Heart right ventricle (tissue), 16 donors: ENCODE results near the gene PDZD8. TPM values are rescaled to one million over a fixed set of nuclear protein-coding genes. Genes with fewer than 3 reads are reported as not detected.

Experiments
- ATAC-seq, 8 donors: fragments of 200-7000 bp; cut with Tn5 transposase; one replicate each; pipeline ENCODE4 v1.9.1; 2020; ENCODE audit warnings: mild to moderate bottlenecking in 8 of 8, moderate library complexity in 8 of 8, moderate number of reproducible peaks in 1 of 8
- DNase-seq, 2 donors: peaks; one replicate each; pipeline ENCODE4 v3.0.0-alpha.2; 2020
- H3K27ac ChIP-seq, 10 donors: fragments of 200-600 bp; sonication (generic) in 2 of 10; one replicate each; pipeline versions ENCODE4 v1.5.0 to v1.8.0; 2020 to 2022; ENCODE audit warnings: mild to moderate bottlenecking in 3 of 10
- H3K27me3 ChIP-seq, 7 donors: fragments of 200-600 bp; one replicate each; pipeline ENCODE4 v1.8.0; 2021 to 2022; ENCODE audit warnings: mild to moderate bottlenecking in 2 of 7
- H3K36me3 ChIP-seq, 9 donors: fragments of 200-600 bp; sonication (generic) in 1 of 9; one replicate each; pipeline versions ENCODE4 v1.5.0 to v1.8.0; 2020 to 2022; ENCODE audit warnings: mild to moderate bottlenecking in 2 of 9
- H3K4me1 ChIP-seq, 9 donors: fragments of 200-600 bp; sonication (generic) in 1 of 9; one replicate each; pipeline versions ENCODE4 v1.5.0 to v1.8.0; 2020 to 2022; ENCODE audit warnings: mild to moderate bottlenecking in 4 of 9
- H3K4me3 ChIP-seq, 10 donors: fragments of 200-600 bp; sonication (generic) in 2 of 10; one replicate each; pipeline versions ENCODE4 v1.5.0 to v1.8.0; 2020 to 2022; ENCODE audit warnings: mild to moderate bottlenecking in 7 of 10, moderate library complexity in 2 of 10
- H3K9me3 ChIP-seq, 11 donors: fragments of 200-600 bp in 10 of 11; sonication (generic) in 2 of 11; one replicate each; pipeline versions ENCODE4 v1.5.0 to v1.8.0; 2013 to 2022; ENCODE audit warnings: mild to moderate bottlenecking in 2 of 11, control low read depth in 1 of 11, moderate library complexity in 1 of 11
- CTCF ChIP-seq, 9 donors: fragments of 200-600 bp; sonication (generic) in 2 of 9; IDR thresholded peaks; one replicate each; pipeline versions ENCODE4 v1.5.0 to v1.8.0; 2021 to 2022; ENCODE audit warnings: antibody characterized with exemption in 9 of 9, mild to moderate bottlenecking in 5 of 9, moderate library complexity in 1 of 9
- WGBS, 2 donors: extraction: QIAGEN DNeasy Blood & Tissue Kit; methylation state at CpG; one replicate each; pipeline ENCODE4 v1.1.7; 2013; ENCODE audit warnings: inconsistent platforms in 1 of 2; 5-methylcytosine and 5-hydroxymethylcytosine counted together
- intact Hi-C, 10 donors: fragments of 100-400 bp; cut with DNase I; formaldehyde crosslinking; loops; one replicate each; pipeline versions ENCODE4 v1.11.1 to v1.14.2; 2022
- polyA plus RNA-seq, 2 donors: library from polyadenylated mRNA; stranded (reverse); fragments of 200-250 nt; gene quantifications; one replicate each; pipeline ENCODE4 v1.2.3, GENCODE V29; 2013
- total RNA-seq, 10 donors: library from RNA; stranded (reverse); fragmentation: NEBNext Ultra II Directional in 3 of 10; extraction: Animal tissue kit (Norgen Biotek cat#: 25700) in 3 of 10; gene quantifications; one replicate each; pipeline versions ENCODE4 v1.2.1 to v1.2.4, GENCODE V29; 2021 to 2023
- donor health status: Arrhythmogenic right ventricular cardiomyopathy.
- donor health status: ischemic (EF 13 %, LVEDD 7.1; RV severe dilation, severe dysfunction).
- donor health status: healthy with polysubstance abuse.
- donor health status: DM: no; HTN: yes; CAD: no.
- donor health status: DM: no; HTN: no; CAD: no.
- donor health status: ischemic (EF 25% LVEDD 6.9; RV normal size, moderate dysfunction).
- donor health status: ischemic (EF 25% LVEDD 5.7; RV mildly dilated, moderate dysfunction).
- donor health status: healthy.
- donor health status: DM: yes; HTN: yes; CAD: no.
- donor health status: Ischemic cardiomyopathy.
- donor health status: ischemic (EF 35%, LVEDD 5.7; RV mildly dilated, moderate dysfunction).
- donor health status: nonischemic (EF 11% LVEDD 7.7; RV severe dilation, severe dysfunction).
- donor health status: DM: yes; HTN: yes; CAD: no.
- donor health status: PGD.
- donor health status: ischemic (EF 29% LVEDD 5.4; RV normal size, mild dysfunction).
- donor health status: nonischemic (EF 23%, LVEDD 6.1; RV moderate dilation, normal function).

Gene PDZD8
- total and polyA plus RNA-seq, 12 donors = 2.0 to 31.3 (median 22.7) TPM

- Histone ChIP-seq H3K4me3 (no peak overlapping the region), H3K27me3 (no peaks in the 10 kb centered on the region), H3K4me1 (peaks cover 0 to under 1% (median 0%) of the 10 kb centered on the region in 9 donors), H3K9me3 (peaks cover 0 to 25% (median 10%) of the 10 kb centered on the region in 11 donors), H3K27ac (no peak overlapping the region), H3K36me3 (peaks cover 0 to 45% (median 0%) of the 10 kb centered on the region in 9 donors)
- no peak for TF ChIP-seq CTCF (IDR thresholded peaks at IDR 0.05)
- WGBS, 2 donors = 96 to 100% methylated on average over 2 of the region's 2 CpGs
- DNase-seq (no peak), ATAC-seq (no peak)
- intact Hi-C loops = no loop called here
Observed at GRCh38 chr10:117334066-117334465, 41.2 kb downstream of the PDZD8 start.

- no peak for ATAC-seq
Observed at GRCh38 chr10:117327262-117327661, 48.0 kb downstream of the PDZD8 start.

GRCh38 chr10:117324367-117324766 lies 50.9 kb downstream of the PDZD8 start:
- TF ChIP-seq CTCF (IDR thresholded peaks at IDR 0.05) = no peak
- no peak for ATAC-seq
- peaks cover 0 to 6% (median 0%) of the 10 kb centered on the region in 9 donors for H3K36me3 ChIP-seq
- WGBS, 2 donors = 95 to 97% methylated on average over 2 of the region's 2 CpGs
- no peak overlapping the region for H3K27ac ChIP-seq
- no peaks in the 10 kb centered on the region for H3K27me3 ChIP-seq
- H3K4me1 ChIP-seq = peaks cover 0 to 13% (median 0%) of the 10 kb centered on the region in 9 donors
- intact Hi-C loops = loop anchor here in 3 of 10 donors (5.0 to 10.0 kb wide), 2 partner anchors 107 to 110 kb away; no protein-coding TSS in a partner anchor
- no peaks in the 10 kb centered on the region for H3K9me3 ChIP-seq
- no peak for DNase-seq
- H3K4me3 ChIP-seq = no peak overlapping the region

More at GRCh38 chr10:117327262-117327661, 48.0 kb downstream of the PDZD8 start:
- H3K27ac ChIP-seq = no peak overlapping the region
- peaks cover 0 to 6% (median 0%) of the 10 kb centered on the region in 9 donors for H3K36me3 ChIP-seq
- H3K4me1 ChIP-seq = peaks cover 0 to 8% (median 0%) of the 10 kb centered on the region in 9 donors
- H3K27me3 ChIP-seq = no peaks in the 10 kb centered on the region
- TF ChIP-seq CTCF (IDR thresholded peaks at IDR 0.05) = no peak
- no peak for DNase-seq
- H3K9me3 ChIP-seq = no peaks in the 10 kb centered on the region
- no peak overlapping the region for H3K4me3 ChIP-seq
- intact Hi-C loops = loop anchor here in 1 of 10 donors (10.0 kb wide), 1 partner anchor 112 kb away; no protein-coding TSS in a partner anchor

DNA sequence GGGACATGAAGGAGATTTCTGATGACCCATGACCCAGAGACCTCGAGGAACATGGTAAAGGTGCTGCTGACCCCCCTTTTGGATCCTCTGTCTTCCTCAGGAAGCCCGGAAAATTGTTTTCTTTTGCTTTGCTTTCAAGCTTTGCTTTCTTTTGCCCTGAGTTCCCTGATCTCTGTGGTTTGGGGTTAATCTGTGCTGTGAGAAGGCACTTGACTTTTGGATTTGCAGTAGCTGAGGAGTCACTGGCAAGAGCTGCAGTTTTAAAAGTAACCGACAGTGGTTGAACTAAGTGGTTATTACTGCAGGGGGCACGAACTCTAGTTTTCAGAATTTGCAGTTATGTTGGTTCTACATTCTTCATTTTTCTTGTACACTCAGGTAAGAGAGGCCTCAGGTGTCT lies 53.0 kb downstream of the PDZD8 start:
- intact Hi-C loops = loop anchor here in 3 of 10 donors (5.0 to 10.0 kb wide), 2 partner anchors 105 to 107 kb away; no protein-coding TSS in a partner anchor
- WGBS, 2 donors = 64 to 65% methylated on average over 4 of the region's 4 CpGs

More for the DNA sequence above, 53.0 kb downstream of the PDZD8 start:
- H3K4me3 ChIP-seq = no peak overlapping the region
- H3K9me3 ChIP-seq = no peaks in the 10 kb centered on the region
- DNase-seq = no peak
- no peak for TF ChIP-seq CTCF (IDR thresholded peaks at IDR 0.05)
- H3K27me3 ChIP-seq = no peaks in the 10 kb centered on the region
- peaks cover 0 to 13% (median 0%) of the 10 kb centered on the region in 9 donors for H3K4me1 ChIP-seq
- no peak for ATAC-seq
- no peak overlapping the region for H3K27ac ChIP-seq
- peaks cover 0 to 13% (median 0%) of the 10 kb centered on the region in 9 donors for H3K36me3 ChIP-seq
